GM10266 (cell line): ENCODE data around the gene GABRQ.

Experiments
- DNase-seq: peaks from one replicate; pipeline ENCODE4 v3.0.0; 2012; ENCODE audit errors: extremely low spot score
- TF ChIP-seq, protein P1 (sequence below): IDR thresholded peaks from 2 replicates; pipeline ENCODE4 v1.5.1; 2012; ENCODE audit warnings: mild to moderate bottlenecking, low read depth; ENCODE audit not compliant: control insufficient read depth, insufficient read depth; ENCODE audit errors: missing control alignments

The GABRQ gene

DNA sequence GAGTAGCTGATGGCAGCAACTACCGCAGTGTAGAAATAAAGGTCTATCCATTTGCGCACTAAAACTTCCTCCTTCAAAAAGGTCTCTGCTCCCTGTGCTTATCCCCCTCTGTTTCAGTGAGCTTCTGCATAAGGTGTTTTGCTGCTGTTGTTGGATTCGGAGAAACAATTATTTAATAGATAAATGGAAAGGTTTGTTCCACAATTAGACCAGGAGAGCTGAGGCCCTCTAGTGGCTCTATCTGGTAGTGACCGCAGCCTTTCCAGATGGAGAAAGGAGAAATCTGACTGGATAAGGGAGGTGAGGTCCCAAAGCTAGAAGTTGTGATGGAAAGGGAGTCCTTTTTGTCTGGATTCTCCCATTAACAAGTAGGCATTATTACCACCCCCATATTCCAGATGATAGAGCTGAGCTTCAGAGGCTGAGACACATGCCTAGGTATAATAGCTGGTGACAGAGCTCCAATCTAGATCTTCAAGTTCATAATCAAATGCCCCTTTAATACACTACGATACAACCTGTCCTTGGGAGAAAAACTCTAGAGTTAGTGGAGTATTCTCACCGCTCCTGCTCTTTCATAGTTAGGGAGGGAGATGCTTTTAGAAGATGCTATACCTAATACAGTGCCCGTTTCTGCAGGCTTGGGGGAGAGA, 5.1 kb upstream of the GABRQ start:
- TF ChIP-seq, protein P1, sequence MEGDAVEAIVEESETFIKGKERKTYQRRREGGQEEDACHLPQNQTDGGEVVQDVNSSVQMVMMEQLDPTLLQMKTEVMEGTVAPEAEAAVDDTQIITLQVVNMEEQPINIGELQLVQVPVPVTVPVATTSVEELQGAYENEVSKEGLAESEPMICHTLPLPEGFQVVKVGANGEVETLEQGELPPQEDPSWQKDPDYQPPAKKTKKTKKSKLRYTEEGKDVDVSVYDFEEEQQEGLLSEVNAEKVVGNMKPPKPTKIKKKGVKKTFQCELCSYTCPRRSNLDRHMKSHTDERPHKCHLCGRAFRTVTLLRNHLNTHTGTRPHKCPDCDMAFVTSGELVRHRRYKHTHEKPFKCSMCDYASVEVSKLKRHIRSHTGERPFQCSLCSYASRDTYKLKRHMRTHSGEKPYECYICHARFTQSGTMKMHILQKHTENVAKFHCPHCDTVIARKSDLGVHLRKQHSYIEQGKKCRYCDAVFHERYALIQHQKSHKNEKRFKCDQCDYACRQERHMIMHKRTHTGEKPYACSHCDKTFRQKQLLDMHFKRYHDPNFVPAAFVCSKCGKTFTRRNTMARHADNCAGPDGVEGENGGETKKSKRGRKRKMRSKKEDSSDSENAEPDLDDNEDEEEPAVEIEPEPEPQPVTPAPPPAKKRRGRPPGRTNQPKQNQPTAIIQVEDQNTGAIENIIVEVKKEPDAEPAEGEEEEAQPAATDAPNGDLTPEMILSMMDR = peak; percentile 64
- peak; percentile 25 for DNase-seq

GRCh38 chrX:152635941-152636340, 1.8 kb upstream of the GABRQ start:
- TF ChIP-seq, protein P1 = peak; percentile 18
- peak; percentile 15 for DNase-seq

DNA sequence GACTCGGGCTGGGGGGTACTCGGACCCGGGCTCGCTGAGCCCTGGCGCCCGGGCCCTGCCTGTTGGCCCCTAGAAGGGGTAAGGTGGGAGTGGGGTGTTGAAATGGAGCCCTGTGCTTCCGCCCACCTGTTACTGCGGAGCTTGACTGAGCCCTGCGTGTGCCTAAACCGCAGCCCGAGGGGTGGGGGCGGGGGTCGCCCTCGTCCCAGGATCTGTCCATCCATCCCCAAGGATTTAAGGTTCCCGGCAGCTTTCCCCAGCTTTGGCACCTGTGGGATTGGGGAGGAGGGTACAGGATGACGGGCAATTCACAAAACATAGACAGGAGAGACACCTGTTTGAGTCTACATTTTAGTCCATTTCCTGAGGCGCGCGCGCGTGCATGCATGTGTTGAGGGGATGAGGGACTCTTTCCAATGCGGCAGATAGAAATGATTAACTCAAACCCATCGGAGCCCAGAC, 779 bp downstream of the GABRQ start:
- TF ChIP-seq, protein P1 = no peak
- DNase-seq = no peak

- TF ChIP-seq, protein P1 = no peak
- DNase-seq = no peak
Observed at GRCh38 chrX:152639426-152639825, 1.7 kb downstream of the GABRQ start.

- TF ChIP-seq, protein P1 = no peak
- DNase-seq = no peak
Observed at GRCh38 chrX:152640034-152640818, 2.5 kb downstream of the GABRQ start.

GRCh38 chrX:152641256-152641875, 3.7 kb downstream of the GABRQ start:
- TF ChIP-seq, protein P1 = no peak
- no peak for DNase-seq

- peak; percentile 24 for DNase-seq
- TF ChIP-seq, protein P1 = no peak
Observed at GRCh38 chrX:152641996-152642395, 4.3 kb downstream of the GABRQ start.
